Choroid plexus epithelial cell (primary cell): ENCODE results near the gene PSRC1.

ENCODE experiments used
- DNase-seq: peaks from one replicate; pipeline ENCODE4 v3.0.0-alpha.2; 2010; ENCODE audit warnings: low read depth
- H3K4me3 ChIP-seq: 2 replicates; pipeline ENCODE4 v1.5.1; 2011; ENCODE audit warnings: low read depth, mild to moderate bottlenecking, control low read depth, low read length, moderate library complexity
- CTCF ChIP-seq: conservative IDR thresholded peaks from 2 replicates; pipeline ENCODE4 v1.5.1; 2011; ENCODE audit warnings: low read depth, mild to moderate bottlenecking, control low read depth, inconsistent platforms, low read length, moderate library complexity

The PSRC1 gene

GRCh38 chr1:109265741-109266330, 17.1 kb downstream of the PSRC1 start:
- no peak for TF ChIP-seq CTCF
- H3K4me3 ChIP-seq = no peak overlapping the region
- no peak for DNase-seq

- no peak for TF ChIP-seq CTCF
- no peak for DNase-seq
- no peak overlapping the region for H3K4me3 ChIP-seq
Measured at GRCh38 chr1:109265016-109265415, 17.9 kb downstream of the PSRC1 start.

GRCh38 chr1:109264379-109264755, 18.6 kb downstream of the PSRC1 start:
- DNase-seq = no peak
- no peak for TF ChIP-seq CTCF

GRCh38 chr1:109263597-109264378, 19.2 kb downstream of the PSRC1 start:
- peak; percentile 95 for TF ChIP-seq CTCF
- no peak overlapping the region for H3K4me3 ChIP-seq

More at GRCh38 chr1:109264379-109264755, 18.6 kb downstream of the PSRC1 start:
- no peak overlapping the region for H3K4me3 ChIP-seq

GRCh38 chr1:109263234-109263596, 19.7 kb downstream of the PSRC1 start:
- no peak for DNase-seq
- no peak for TF ChIP-seq CTCF
- H3K4me3 ChIP-seq = no peak overlapping the region

More at GRCh38 chr1:109263597-109264378, 19.2 kb downstream of the PSRC1 start:
- peak; percentile 79 for DNase-seq

- no peak for DNase-seq
- TF ChIP-seq CTCF = no peak
- H3K4me3 ChIP-seq = no peak overlapping the region
Measured at GRCh38 chr1:109262231-109263055, 20.5 kb downstream of the PSRC1 start.
